Colonic mucosa (tissue), 4 donors: ENCODE results near the gene NOL9. TPM values are rescaled to one million over a fixed set of nuclear protein-coding genes. Genes with fewer than 3 reads are reported as not detected.
A peak's percentile ranks its signal among the peaks of the same experiment; 100 is the strongest.

Experiments used
- DNase-seq: peaks from one replicate; pipeline ENCODE4 v3.0.0-alpha.2; 2020
- H3K27ac ChIP-seq: fragments of 200-600 bp; one replicate; pipeline ENCODE4 v1.8.0; 2021
- H3K27me3 ChIP-seq: fragments of 200-600 bp; one replicate; pipeline ENCODE4 v1.8.0; 2021
- H3K36me3 ChIP-seq: fragments of 200-600 bp; one replicate; pipeline ENCODE4 v1.8.0; 2021
- H3K4me1 ChIP-seq: fragments of 200-600 bp; one replicate; pipeline ENCODE4 v1.8.0; 2021; ENCODE audit warnings: mild to moderate bottlenecking
- H3K4me3 ChIP-seq: fragments of 200-600 bp; one replicate; pipeline ENCODE4 v1.8.0; 2021
- H3K9ac ChIP-seq, 2 donors: one replicate each; pipeline ENCODE4 v1.7.0; 2013; ENCODE audit warnings: control low read depth in 2 of 2, low read depth in 2 of 2, low read length in 2 of 2
- H3K9me3 ChIP-seq: fragments of 200-600 bp; one replicate; pipeline ENCODE4 v1.8.0; 2021
- CTCF ChIP-seq: fragments of 200-600 bp; IDR thresholded peaks from one replicate; pipeline ENCODE4 v1.8.0; 2022; ENCODE audit warnings: antibody characterized with exemption, mild to moderate bottlenecking
- intact Hi-C: fragments of 100-400 bp; cut with DNase I; formaldehyde crosslinking; loops from one replicate; pipeline ENCODE4 v1.14.1; 2022
- total RNA-seq, 2 donors: library from RNA; stranded (reverse); fragmentation: NEBNext Ultra II Directional in 1 of 2; extraction: Animal tissue kit (Norgen Biotek cat#: 25700) in 1 of 2; gene quantifications; one replicate each; pipeline ENCODE4 v1.2.1, GENCODE V29; 2021
- donor health status: healthy.
- donor health status: DM: no; HTN: no; CAD: no.
- donor health status: DM: no; HTN: no; CAD: no.

NOL9 gene
- total RNA-seq, 2 donors from 2014 or later = 14.5 to 27.3 TPM

GRCh38 chr1:6491081-6491449, 63.2 kb downstream of the NOL9 start:
- peaks cover 6% of the 10 kb centered on the region for H3K4me1 ChIP-seq
- TF ChIP-seq CTCF = no peak
- peak overlapping the region; percentile 67 for H3K27ac ChIP-seq
- peak overlapping the region; percentile 79 to 84 for H3K9ac ChIP-seq
- no peaks in the 10 kb centered on the region for H3K27me3 ChIP-seq
- no peaks in the 10 kb centered on the region for H3K36me3 ChIP-seq
- H3K4me3 ChIP-seq = peak overlapping the region; percentile 81
- no peak for DNase-seq
- intact Hi-C loops = no loop called here
- H3K9me3 ChIP-seq = no peaks in the 10 kb centered on the region

GRCh38 chr1:6490181-6491080, 63.9 kb downstream of the NOL9 start:
- no peaks in the 10 kb centered on the region for H3K9me3 ChIP-seq
- no peaks in the 10 kb centered on the region for H3K36me3 ChIP-seq
- peak overlapping the region; percentile 81 for H3K4me3 ChIP-seq
- intact Hi-C loops = no loop called here
- no peaks in the 10 kb centered on the region for H3K27me3 ChIP-seq
- peak; percentile 3 for TF ChIP-seq CTCF
- peaks cover 6% of the 10 kb centered on the region for H3K4me1 ChIP-seq
- H3K9ac ChIP-seq = peak overlapping the region; percentile 79 to 84
- peak overlapping the region; percentile 67 for H3K27ac ChIP-seq
- DNase-seq = peak; percentile 84

GRCh38 chr1:6489799-6490180, 64.5 kb downstream of the NOL9 start:
- no peaks in the 10 kb centered on the region for H3K9me3 ChIP-seq
- peaks cover 6% of the 10 kb centered on the region for H3K4me1 ChIP-seq
- intact Hi-C loops = loop anchor here (5.0 kb wide), 1 partner anchor 158 kb away; no protein-coding TSS in a partner anchor
- TF ChIP-seq CTCF = peak; percentile 98
- H3K36me3 ChIP-seq = no peaks in the 10 kb centered on the region
- peak; percentile 83 for DNase-seq
- no peaks in the 10 kb centered on the region for H3K27me3 ChIP-seq
- peak overlapping the region; percentile 67 for H3K27ac ChIP-seq
- peak overlapping the region; percentile 79 to 84 for H3K9ac ChIP-seq
- peak overlapping the region; percentile 81 for H3K4me3 ChIP-seq

GRCh38 chr1:6489383-6489765, 64.9 kb downstream of the NOL9 start:
- Histone ChIP-seq H3K27me3 (no peaks in the 10 kb centered on the region), H3K9ac (peak overlapping the region in 1 of 2 donors; percentile 46), H3K9me3 (no peaks in the 10 kb centered on the region), H3K4me3 (no peak overlapping the region), H3K27ac (peak overlapping the region; percentile 27), H3K4me1 (peaks cover 6% of the 10 kb centered on the region), H3K36me3 (no peaks in the 10 kb centered on the region)
- intact Hi-C loops = loop anchor here (5.0 kb wide), 1 partner anchor 158 kb away; no protein-coding TSS in a partner anchor
- TF ChIP-seq CTCF = no peak
- no peak for DNase-seq

DNA sequence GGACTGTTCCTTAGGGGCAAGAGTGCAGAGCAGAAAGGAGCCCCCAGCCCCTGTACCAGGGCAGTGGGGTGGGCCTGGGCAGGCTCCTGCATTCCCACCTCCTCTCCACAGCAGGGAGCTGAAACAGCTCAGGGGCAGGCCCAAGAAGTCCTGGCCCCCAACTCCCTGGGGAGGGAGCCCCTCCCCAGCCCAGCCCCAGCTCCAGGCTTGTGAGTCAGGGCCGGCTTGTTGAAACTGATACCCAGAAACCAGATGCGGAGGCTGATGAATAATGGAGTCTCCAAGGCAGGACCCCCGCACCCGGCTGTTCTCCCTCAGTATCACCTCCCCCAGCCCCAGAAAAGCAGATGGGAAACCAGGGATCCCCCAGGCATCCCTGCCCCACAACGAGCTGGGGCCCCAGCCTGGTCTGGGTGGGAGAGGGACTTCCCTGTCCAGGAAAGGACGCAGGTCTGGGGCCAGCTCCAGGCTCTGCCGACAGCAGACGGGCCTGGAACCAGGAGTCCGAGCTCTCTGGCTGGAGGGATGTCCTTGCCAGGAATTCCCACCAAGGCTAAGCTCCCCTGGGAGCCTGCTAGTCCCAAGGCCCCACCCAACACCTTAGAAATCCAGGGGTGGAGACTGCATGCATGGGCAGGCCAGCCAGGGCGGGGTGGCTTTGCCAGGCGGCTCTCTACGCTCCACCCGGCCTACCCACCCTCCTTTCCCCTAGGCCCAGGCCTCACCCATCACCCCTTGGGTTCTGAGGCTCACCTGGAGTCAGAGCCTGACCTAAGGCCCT, 65.5 kb downstream of the NOL9 start:
- intact Hi-C loops = loop anchor here (5.0 kb wide), 1 partner anchor 159 kb away; no protein-coding TSS in a partner anchor
- TF ChIP-seq CTCF = no peak
- H3K27me3 ChIP-seq = no peaks in the 10 kb centered on the region
- H3K4me1 ChIP-seq = peaks cover 7% of the 10 kb centered on the region
- no peaks in the 10 kb centered on the region for H3K36me3 ChIP-seq
- peak overlapping the region; percentile 27 for H3K27ac ChIP-seq
- H3K9me3 ChIP-seq = no peaks in the 10 kb centered on the region
- no peak overlapping the region for H3K4me3 ChIP-seq
- DNase-seq = peak; percentile 85
- peak overlapping the region in 1 of 2 donors; percentile 46 for H3K9ac ChIP-seq
